ENCODE measurements around the gene WDR72.

Gene WDR72

DNA sequence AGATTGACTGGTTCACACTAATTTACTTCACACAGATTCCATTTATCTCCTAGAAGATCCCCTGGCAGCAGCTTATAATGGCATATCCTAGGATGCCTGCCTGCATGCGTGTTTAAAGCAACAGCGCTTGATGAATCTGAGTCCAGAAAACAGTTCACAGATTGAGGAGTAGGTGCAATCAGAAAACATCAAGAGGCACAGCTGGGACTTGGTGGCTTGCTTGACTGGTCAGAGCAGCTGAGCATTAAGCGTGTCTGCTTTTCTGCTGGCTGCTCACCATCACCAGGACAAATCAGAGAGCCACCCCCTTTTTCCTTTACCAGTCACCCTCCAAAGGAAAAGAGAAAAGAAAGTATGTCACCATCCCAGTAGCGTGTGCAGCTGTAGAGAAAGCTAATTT, 223.6 kb downstream of the WDR72 start:
- DNase-seq (ENCODE audit: low read depth, low spot score): no peak

GRCh38 chr15:53534105-53534839, 225.2 kb downstream of the WDR72 start:
- DNase-seq (ENCODE audit: low read depth, low spot score): no peak

DNA sequence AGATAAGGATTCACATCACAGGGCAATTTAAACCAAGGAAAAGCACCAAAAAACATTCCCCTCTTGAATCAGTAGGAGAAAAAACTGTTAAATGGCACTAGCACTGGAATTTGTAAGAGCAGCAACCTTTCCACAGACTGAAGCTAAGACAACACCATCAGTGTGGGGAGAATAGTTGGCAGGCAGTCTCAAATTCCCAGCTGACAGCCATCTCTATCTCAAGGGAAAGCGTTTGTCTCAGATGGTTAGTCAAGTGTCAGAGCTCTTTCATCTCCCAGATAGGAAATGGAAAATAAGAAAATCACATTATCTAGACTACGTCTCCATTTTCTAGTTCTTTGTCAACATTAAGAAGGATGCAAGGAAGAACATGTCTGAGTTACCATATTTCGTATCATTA, 228.7 kb downstream of the WDR72 start:
- no peak for DNase-seq (ENCODE audit: low read depth, low spot score)

DNA sequence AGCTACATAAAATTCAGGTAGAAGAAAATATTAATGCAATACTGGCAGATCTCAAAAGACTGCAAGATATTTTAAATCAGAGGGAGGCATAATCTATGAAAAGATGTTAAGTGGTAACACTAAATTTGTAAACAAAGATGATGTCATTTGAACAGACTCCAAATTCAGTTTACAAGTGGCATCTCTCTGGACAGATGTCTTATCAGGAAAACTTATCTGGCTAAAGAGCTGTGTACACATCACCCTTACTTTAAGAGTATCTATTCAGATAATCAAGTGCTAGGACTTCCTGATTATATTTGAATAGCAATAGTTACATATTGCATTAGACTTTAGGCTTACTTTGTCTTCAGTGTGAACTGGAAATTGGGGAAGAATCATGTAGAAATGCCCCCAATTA, 231.5 kb downstream of the WDR72 start:
- DNase-seq (ENCODE audit: low read depth, low spot score): no peak

- no peak for DNase-seq (ENCODE audit: low read depth, low spot score)
Measured at GRCh38 chr15:53525894-53526293, 233.6 kb downstream of the WDR72 start.

DNA sequence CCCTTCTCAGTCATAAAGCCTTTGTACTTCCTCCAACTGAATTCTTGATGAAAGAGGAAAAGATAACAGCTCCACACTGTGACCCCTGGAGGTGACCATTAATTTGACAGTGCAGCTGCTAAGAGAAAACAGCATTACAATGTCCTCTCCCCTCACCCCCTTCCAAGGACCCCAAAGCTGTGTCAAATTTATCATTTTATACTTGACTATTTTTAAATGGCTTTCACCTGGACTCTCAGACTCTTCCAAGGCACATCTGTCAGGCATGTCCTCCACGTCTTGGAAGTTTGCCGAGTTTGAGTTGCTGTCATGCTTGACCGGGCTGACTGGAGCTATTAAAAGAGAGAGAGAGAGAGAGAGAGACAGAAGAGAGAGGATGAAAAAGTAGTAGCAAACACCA, 236.5 kb downstream of the WDR72 start:
- no peak for DNase-seq (ENCODE audit: low read depth, low spot score)

DNA sequence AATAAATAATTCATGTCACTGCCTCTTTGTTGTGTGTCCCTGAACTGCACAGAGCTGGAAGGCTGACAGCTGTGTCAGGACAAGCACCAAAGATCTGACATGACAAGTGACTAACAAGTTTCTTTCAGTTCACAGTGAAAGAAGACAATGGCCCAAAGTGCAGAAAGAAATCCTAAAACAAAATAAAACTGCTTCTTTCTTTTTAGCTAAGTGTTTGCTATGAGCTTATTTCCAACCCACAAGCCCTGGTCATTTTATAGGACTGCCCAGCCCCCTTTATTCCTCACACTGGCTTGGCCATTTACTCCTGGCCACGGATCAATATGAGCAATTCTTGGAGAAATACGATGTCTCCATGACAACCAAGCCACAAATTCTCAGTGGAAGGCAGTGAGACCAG, 238.5 kb downstream of the WDR72 start:
- DNase-seq (ENCODE audit: low read depth, low spot score): no peak

DNA sequence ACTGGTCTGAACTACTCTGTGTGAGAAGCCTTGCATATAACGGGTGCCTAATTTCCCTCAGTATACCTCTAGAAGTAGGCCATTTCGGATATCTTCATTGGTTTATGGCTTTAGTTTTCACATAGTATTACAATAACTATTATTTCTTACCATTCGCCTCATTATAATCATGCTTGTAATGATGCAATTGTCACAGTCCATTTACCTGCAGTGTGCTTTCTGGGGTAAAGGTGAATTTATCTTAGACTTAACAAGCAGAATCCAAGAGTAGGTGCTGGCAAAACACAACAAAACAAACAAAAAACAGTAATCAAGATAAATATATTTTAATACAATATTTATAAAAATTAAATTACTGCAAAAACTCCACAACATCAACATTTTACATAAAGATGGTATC, 246.0 kb downstream of the WDR72 start:
- DNase-seq (ENCODE audit: low read depth, low spot score): no peak

DNA sequence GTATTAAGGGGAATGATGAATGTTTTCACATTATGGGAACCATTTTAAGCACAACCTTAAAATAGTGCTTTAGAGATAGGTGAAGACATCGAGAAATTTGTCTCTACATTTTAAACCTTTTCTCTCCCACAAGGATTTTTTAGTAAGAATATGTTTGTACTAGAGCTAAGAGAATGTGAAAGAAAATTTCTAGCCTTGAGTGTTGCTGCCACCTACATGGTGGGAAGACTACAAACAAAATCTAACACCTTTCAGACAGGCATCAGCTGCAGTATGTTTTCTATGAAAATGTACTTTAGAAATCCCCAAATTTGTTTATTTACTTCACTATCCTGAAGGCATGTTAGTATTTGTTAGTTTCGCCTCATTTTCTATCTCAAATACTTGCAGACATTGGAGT, 247.4 kb downstream of the WDR72 start:
- DNase-seq (ENCODE audit: low read depth, low spot score): no peak

DNA sequence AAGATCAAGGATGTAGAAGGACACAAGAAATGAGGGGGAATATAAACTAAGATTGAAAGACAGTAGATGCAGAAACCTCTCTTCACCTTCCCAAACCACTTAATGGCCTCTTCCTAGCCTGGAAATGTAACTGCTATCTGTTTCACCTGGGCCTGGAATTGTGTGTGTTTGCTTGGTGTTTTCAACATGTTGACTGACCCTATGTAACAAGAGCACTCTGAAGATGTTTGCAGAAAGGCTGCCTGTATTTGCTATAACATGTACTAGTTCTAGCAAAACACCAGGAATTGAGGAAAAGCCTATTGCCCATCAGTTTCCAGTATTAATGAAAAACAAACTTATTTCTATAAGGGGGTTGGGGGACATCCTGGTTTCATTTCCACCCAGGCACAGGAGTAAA, 248.3 kb downstream of the WDR72 start:
- no peak for DNase-seq (ENCODE audit: low read depth, low spot score)

- DNase-seq (ENCODE audit: low read depth, low spot score): no peak
Measured at GRCh38 chr15:53506370-53506769, 253.1 kb downstream of the WDR72 start.

GRCh38 chr15:53498996-53499395, 260.5 kb downstream of the WDR72 start:
- no peak for DNase-seq (ENCODE audit: low read depth, low spot score)

DNA sequence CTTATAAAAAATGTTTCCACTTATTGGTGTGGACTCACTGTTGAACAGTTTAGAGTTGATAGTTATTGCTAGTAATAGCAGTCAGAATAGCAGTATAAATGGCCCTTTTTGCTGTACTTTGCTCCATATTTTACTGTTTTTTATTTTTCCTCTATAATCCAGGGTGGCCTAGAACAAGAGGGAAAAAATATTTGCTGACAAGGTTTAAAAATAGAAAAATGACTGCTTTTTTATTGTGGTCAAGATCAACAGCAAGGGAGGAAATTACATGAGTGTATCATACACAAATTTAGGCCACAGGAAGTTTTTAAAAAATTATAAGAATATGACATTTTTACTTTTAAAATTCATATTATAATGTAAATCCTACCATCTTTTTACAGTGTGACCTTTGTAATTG, 269.1 kb downstream of the WDR72 start:
- no peak for DNase-seq (ENCODE audit: low read depth, low spot score)

DNA sequence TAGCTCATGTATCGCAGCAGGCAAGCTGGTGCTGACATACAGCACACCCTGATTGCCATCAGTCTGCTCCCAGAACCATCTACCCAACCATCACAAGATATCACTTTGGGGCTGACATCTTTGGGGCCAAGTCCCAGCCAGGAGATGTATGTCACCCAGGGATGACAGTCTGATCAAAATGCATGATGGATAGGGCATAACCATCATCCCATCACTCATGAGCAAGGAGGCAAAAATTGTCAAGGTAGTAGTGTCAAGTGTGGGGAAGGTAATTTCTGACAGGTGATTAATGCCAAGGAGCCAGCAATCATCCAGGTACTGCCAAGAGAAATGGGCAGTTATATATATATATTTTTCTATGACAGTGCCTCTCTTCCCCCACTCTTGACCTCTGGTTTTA, 277.4 kb downstream of the WDR72 start:
- DNase-seq (ENCODE audit: low read depth, low spot score): no peak

DNA sequence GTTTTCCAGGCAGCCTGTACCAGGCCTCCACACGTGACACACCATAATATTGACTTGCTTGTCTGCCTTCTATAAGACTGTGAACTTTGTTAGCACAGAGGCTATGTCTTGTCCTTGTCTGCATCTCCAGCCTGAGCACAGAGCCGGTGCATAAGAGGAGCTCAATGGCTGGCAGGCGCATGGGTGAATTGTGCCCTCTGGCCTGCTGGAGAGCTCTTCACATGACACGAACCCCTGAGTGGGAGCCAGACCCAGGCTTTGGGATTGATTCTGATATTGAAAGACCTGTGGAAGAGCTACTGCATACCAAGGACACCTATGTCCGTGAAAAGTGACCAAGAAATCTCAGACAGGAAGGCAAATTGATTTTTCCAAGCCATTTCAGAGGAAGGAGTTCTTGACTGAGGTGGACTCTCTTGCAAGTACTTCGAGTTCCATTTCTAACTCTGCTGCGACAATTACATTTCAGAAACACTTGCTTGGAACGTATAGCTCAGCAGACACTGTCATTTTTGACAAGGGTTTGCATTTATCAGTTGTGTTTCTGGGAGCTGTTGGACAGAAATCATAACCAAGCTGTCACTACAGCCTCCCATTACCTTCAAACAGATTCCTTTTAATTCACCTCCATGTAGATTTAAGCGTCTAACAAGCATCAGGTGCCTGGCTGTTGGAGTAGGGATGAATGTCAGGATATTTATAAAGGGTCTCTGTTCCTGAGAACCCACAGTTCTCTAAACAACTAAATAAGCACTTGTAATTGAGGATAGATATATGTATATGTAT, 281.3 kb downstream of the WDR72 start:
- no peak for DNase-seq (ENCODE audit: low read depth, low spot score)

DNA sequence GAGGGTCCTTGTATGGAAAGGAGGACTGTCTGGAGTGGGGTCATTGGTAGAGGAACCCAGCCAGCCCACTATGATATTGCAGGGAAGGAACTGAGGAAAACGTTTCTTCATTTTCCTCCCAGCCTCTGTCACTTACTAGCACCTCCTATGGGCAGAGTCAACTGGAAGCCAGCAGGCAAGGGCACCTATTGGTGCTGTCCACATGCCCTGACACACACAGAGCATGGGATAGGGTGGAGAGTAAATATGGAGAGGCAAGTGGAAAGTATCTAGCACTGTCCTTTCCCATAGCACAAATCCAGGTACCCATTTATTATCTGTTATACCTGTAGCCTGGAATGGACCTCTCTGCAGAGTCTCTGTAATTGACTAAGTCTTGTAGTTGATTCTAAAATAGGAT, 285.6 kb downstream of the WDR72 start:
- no peak for DNase-seq (ENCODE audit: low read depth, low spot score)

- DNase-seq (ENCODE audit: low read depth, low spot score): no peak
Measured at GRCh38 chr15:53473435-53473834, 286.0 kb downstream of the WDR72 start.

- no peak for DNase-seq (ENCODE audit: low read depth, low spot score)
Measured at GRCh38 chr15:53472883-53473282, 286.6 kb downstream of the WDR72 start.

GRCh38 chr15:53472210-53472609, 287.3 kb downstream of the WDR72 start:
- no peak for DNase-seq (ENCODE audit: low read depth, low spot score)

- no peak for DNase-seq (ENCODE audit: low read depth, low spot score)
Measured at GRCh38 chr15:53470743-53471142, 288.7 kb downstream of the WDR72 start.

GRCh38 chr15:53469422-53469821, 290.0 kb downstream of the WDR72 start:
- no peak for DNase-seq (ENCODE audit: low read depth, low spot score)
